IMR-90 (cell line): ENCODE measurements around the gene EZR.

Experiments used
- BHLHE40 ChIP-seq: fragments of 150-350 bp; IDR thresholded peaks from 2 replicates; pipeline ENCODE4 v1.6.1; 2016; ENCODE audit warnings: mild to moderate bottlenecking, low read depth, low read length
- CEBPB ChIP-seq: IDR thresholded peaks from 2 replicates; pipeline ENCODE4 v1.6.1; 2012; ENCODE audit warnings: low read depth, low read length, improper control_type of control experiment
- CHD1 ChIP-seq: IDR thresholded peaks from 2 replicates; pipeline ENCODE4 v1.6.1; 2012; ENCODE audit warnings: low read depth, low read length, improper control_type of control experiment
- CTCF ChIP-seq: conservative IDR thresholded peaks from 2 replicates; pipeline ENCODE4 v1.5.1; 2012; ENCODE audit warnings: mild to moderate bottlenecking, low read depth, low read length, improper control_type of control experiment
- ELK1 ChIP-seq: fragments of 150-350 bp; IDR thresholded peaks from 2 replicates; pipeline ENCODE4 v1.6.1; 2016; ENCODE audit warnings: low read depth, mild to moderate bottlenecking, low read length, moderate library complexity, borderline replicate concordance
- MAFK ChIP-seq: IDR thresholded peaks from 2 replicates; pipeline ENCODE4 v1.6.1; 2012; ENCODE audit warnings: low read depth, low read length, improper control_type of control experiment
- MAZ ChIP-seq: IDR thresholded peaks from 2 replicates; pipeline ENCODE4 v1.6.1; 2012; ENCODE audit warnings: low read depth, mild to moderate bottlenecking, low read length, improper control_type of control experiment, moderate library complexity, borderline replicate concordance
- NFE2L2 ChIP-seq: fragments of 150-350 bp; IDR thresholded peaks from 2 replicates; pipeline ENCODE4 v1.6.1; 2016; ENCODE audit warnings: low read depth, mild to moderate bottlenecking, low read length
- POLR2A ChIP-seq: IDR thresholded peaks from 2 replicates; pipeline ENCODE4 v1.6.1; 2012; ENCODE audit warnings: mild to moderate bottlenecking, low read depth, low read length
- RCOR1 ChIP-seq: IDR thresholded peaks from 2 replicates; pipeline ENCODE4 v1.6.1; 2012; ENCODE audit warnings: mild to moderate bottlenecking, low read length, improper control_type of control experiment; ENCODE audit not compliant: insufficient replicate concordance
- RFX5 ChIP-seq: IDR thresholded peaks from 2 replicates; pipeline ENCODE4 v1.8.0; 2012; ENCODE audit warnings: low read depth, mild to moderate bottlenecking, low read length, moderate library complexity
- SMC3 ChIP-seq: fragments of 150-350 bp; IDR thresholded peaks from 2 replicates; pipeline ENCODE4 v1.6.1; 2016; ENCODE audit warnings: low read depth, mild to moderate bottlenecking, antibody characterized with exemption, low read length, moderate library complexity
- USF2 ChIP-seq: fragments of 150-350 bp; IDR thresholded peaks from 2 replicates; pipeline ENCODE4 v1.6.1; 2017; ENCODE audit warnings: mild to moderate bottlenecking, antibody characterized with exemption, low read length, low read depth

- TF ChIP-seq USF2 (no peak), CTCF (no peak), POLR2A (no peak), RFX5 (no peak), RCOR1 (no peak), CHD1 (no peak), NFE2L2 (no peak), BHLHE40 (no peak), MAFK (no peak), CEBPB (no peak), SMC3 (no peak), MAZ (no peak), ELK1 (no peak)
Measured at GRCh38 chr6:158804207-158804606, 15.0 kb downstream of the EZR start.
